Activated naive CD4-positive, alpha-beta T cell treated with anti-CD3 and anti-CD28 coated beads, Interleukin-2, amount 50 U/mL, for 24 hours (primary cell): ENCODE measurements around the gene ESAM.
A peak's percentile ranks its signal among the peaks of the same experiment; 100 is the strongest.
"Not testable (repeated sequence)": the region's sequence is repeated elsewhere in the genome, so short reads cannot be mapped to it uniquely, and the experiment has no call there.

Source experiments
- H3K27ac Mint-ChIP-seq: one replicate; pipeline ENCODE4 v1.8.0; 2021; ENCODE audit warnings: mild to moderate bottlenecking, mixed read lengths
- H3K27me3 Mint-ChIP-seq: one replicate; pipeline ENCODE4 v1.8.0; 2021; ENCODE audit warnings: mixed read lengths
- H3K36me3 Mint-ChIP-seq: one replicate; pipeline ENCODE4 v1.8.0; 2021; ENCODE audit warnings: mixed read lengths
- H3K4me1 Mint-ChIP-seq: one replicate; pipeline ENCODE4 v1.8.0; 2021; ENCODE audit warnings: mixed read lengths
- H3K4me3 Mint-ChIP-seq: one replicate; pipeline ENCODE4 v1.8.0; 2021; ENCODE audit warnings: mild to moderate bottlenecking, mixed read lengths
- H3K9me3 Mint-ChIP-seq: one replicate; pipeline ENCODE4 v1.8.0; 2021; ENCODE audit warnings: mixed read lengths

The ESAM gene

GRCh38 chr11:124788521-124788920 lies 26.4 kb upstream of the ESAM start:
- no peak overlapping the region for H3K27ac Mint-ChIP-seq
- no peaks in the 10 kb centered on the region for H3K27me3 Mint-ChIP-seq
- H3K4me3 Mint-ChIP-seq, result no peak overlapping the region
- H3K4me1 Mint-ChIP-seq, result peaks cover 47% of the 10 kb centered on the region
- H3K9me3 Mint-ChIP-seq, result no peaks in the 10 kb centered on the region
- no peaks in the 10 kb centered on the region for H3K36me3 Mint-ChIP-seq

GRCh38 chr11:124784051-124784450 lies 22.0 kb upstream of the ESAM start:
- Mint-ChIP-seq H3K4me3 (no peak overlapping the region), H3K4me1 (peaks cover 20% of the 10 kb centered on the region), H3K27me3 (no peaks in the 10 kb centered on the region), H3K9me3 (no peaks in the 10 kb centered on the region), H3K36me3 (no peaks in the 10 kb centered on the region), H3K27ac (no peak overlapping the region)

- H3K27ac Mint-ChIP-seq, result no peak overlapping the region
- H3K27me3 Mint-ChIP-seq, result no peaks in the 10 kb centered on the region
- peaks cover 27% of the 10 kb centered on the region for H3K4me1 Mint-ChIP-seq
- no peaks in the 10 kb centered on the region for H3K9me3 Mint-ChIP-seq
- no peaks in the 10 kb centered on the region for H3K36me3 Mint-ChIP-seq
- H3K4me3 Mint-ChIP-seq, result no peak overlapping the region
Observed at GRCh38 chr11:124783002-124783401, 20.9 kb upstream of the ESAM start.

- Mint-ChIP-seq H3K27ac (no peak overlapping the region), H3K4me3 (no peak overlapping the region), H3K27me3 (no peaks in the 10 kb centered on the region), H3K4me1 (peaks cover 39% of the 10 kb centered on the region), H3K9me3 (no peaks in the 10 kb centered on the region), H3K36me3 (peaks cover 2% of the 10 kb centered on the region)
Observed at GRCh38 chr11:124779568-124779967, 17.5 kb upstream of the ESAM start.

GRCh38 chr11:124778281-124778680 lies 16.2 kb upstream of the ESAM start:
- Mint-ChIP-seq H3K27me3 (no peaks in the 10 kb centered on the region), H3K4me1 (peaks cover 33% of the 10 kb centered on the region), H3K27ac (no peak overlapping the region), H3K9me3 (no peaks in the 10 kb centered on the region), H3K36me3 (peaks cover 4% of the 10 kb centered on the region), H3K4me3 (no peak overlapping the region)

- Mint-ChIP-seq H3K9me3 (no peaks in the 10 kb centered on the region), H3K36me3 (peaks cover 5% of the 10 kb centered on the region), H3K27me3 (no peaks in the 10 kb centered on the region), H3K4me1 (peaks cover 33% of the 10 kb centered on the region), H3K4me3 (no peak overlapping the region), H3K27ac (peak overlapping the region; percentile 52)
Observed at GRCh38 chr11:124776865-124777645, 15.0 kb upstream of the ESAM start.

GRCh38 chr11:124770959-124771358 lies 8.9 kb upstream of the ESAM start:
- H3K4me1 Mint-ChIP-seq, H3K27me3 Mint-ChIP-seq, H3K4me3 Mint-ChIP-seq, H3K27ac Mint-ChIP-seq, H3K9me3 Mint-ChIP-seq: not testable (repeated sequence)
- peaks cover 15% of the 10 kb centered on the region for H3K36me3 Mint-ChIP-seq

GRCh38 chr11:124769806-124770774 lies 8.0 kb upstream of the ESAM start:
- no peaks in the 10 kb centered on the region for H3K27me3 Mint-ChIP-seq
- H3K9me3 Mint-ChIP-seq, result no peaks in the 10 kb centered on the region
- no peak overlapping the region for H3K27ac Mint-ChIP-seq
- no peak overlapping the region for H3K4me3 Mint-ChIP-seq
- peaks cover 15% of the 10 kb centered on the region for H3K36me3 Mint-ChIP-seq
- no peaks in the 10 kb centered on the region for H3K4me1 Mint-ChIP-seq

- H3K27me3 Mint-ChIP-seq, result no peaks in the 10 kb centered on the region
- peaks cover 15% of the 10 kb centered on the region for H3K36me3 Mint-ChIP-seq
- H3K4me1 Mint-ChIP-seq, result no peaks in the 10 kb centered on the region
- H3K4me3 Mint-ChIP-seq, result no peak overlapping the region
- H3K9me3 Mint-ChIP-seq, result no peaks in the 10 kb centered on the region
- H3K27ac Mint-ChIP-seq, result no peak overlapping the region
Observed at GRCh38 chr11:124768914-124769313, 6.8 kb upstream of the ESAM start.

GRCh38 chr11:124766156-124766555 lies 4.1 kb upstream of the ESAM start:
- H3K9me3 Mint-ChIP-seq, result no peaks in the 10 kb centered on the region
- peaks cover 8% of the 10 kb centered on the region for H3K36me3 Mint-ChIP-seq
- H3K4me3 Mint-ChIP-seq, result no peak overlapping the region
- H3K27me3 Mint-ChIP-seq, result peaks cover 2% of the 10 kb centered on the region
- no peak overlapping the region for H3K27ac Mint-ChIP-seq
- peaks cover 10% of the 10 kb centered on the region for H3K4me1 Mint-ChIP-seq

- Mint-ChIP-seq H3K4me3 (peak overlapping the region; percentile 95), H3K27me3 (peaks cover 13% of the 10 kb centered on the region), H3K4me1 (peaks cover 26% of the 10 kb centered on the region), H3K36me3 (peaks cover 5% of the 10 kb centered on the region), H3K27ac (peak overlapping the region; percentile 81), H3K9me3 (no peaks in the 10 kb centered on the region)
Observed at GRCh38 chr11:124763156-124763947, 1.3 kb upstream of the ESAM start.

GRCh38 chr11:124762624-124763155 lies 600 bp upstream of the ESAM start:
- Mint-ChIP-seq H3K36me3 (peaks cover 4% of the 10 kb centered on the region), H3K4me3 (peak overlapping the region; percentile 95), H3K9me3 (no peaks in the 10 kb centered on the region), H3K27me3 (peaks cover 15% of the 10 kb centered on the region), H3K4me1 (peaks cover 29% of the 10 kb centered on the region), H3K27ac (no peak overlapping the region)

- Mint-ChIP-seq H3K4me3 (peak overlapping the region; percentile 59), H3K27me3 (peaks cover 21% of the 10 kb centered on the region), H3K27ac (no peak overlapping the region), H3K36me3 (peaks cover 4% of the 10 kb centered on the region), H3K4me1 (peaks cover 29% of the 10 kb centered on the region), H3K9me3 (no peaks in the 10 kb centered on the region)
Observed at GRCh38 chr11:124761301-124762104, 587 bp downstream of the ESAM start.

GRCh38 chr11:124760806-124761205 lies 1.3 kb downstream of the ESAM start:
- Mint-ChIP-seq H3K9me3 (no peaks in the 10 kb centered on the region), H3K36me3 (no peaks in the 10 kb centered on the region), H3K27ac (no peak overlapping the region), H3K4me3 (peak overlapping the region; percentile 71), H3K27me3 (peaks cover 21% of the 10 kb centered on the region), H3K4me1 (peaks cover 29% of the 10 kb centered on the region)
